Activated T-cell treated with anti-CD3 and anti-CD28 coated beads, Interleukin-2, amount 50 U/mL, for 1 hour (primary cell): Measurements from ENCODE around the gene DGKD.
"Not testable (repeated sequence)": the region's sequence is repeated elsewhere in the genome, so short reads cannot be mapped to it uniquely, and the experiment has no call there.

ENCODE experiments used
- DNase-seq: peaks from one replicate; pipeline ENCODE4 v3.0.0-alpha.2; 2020

The DGKD gene, protein sequence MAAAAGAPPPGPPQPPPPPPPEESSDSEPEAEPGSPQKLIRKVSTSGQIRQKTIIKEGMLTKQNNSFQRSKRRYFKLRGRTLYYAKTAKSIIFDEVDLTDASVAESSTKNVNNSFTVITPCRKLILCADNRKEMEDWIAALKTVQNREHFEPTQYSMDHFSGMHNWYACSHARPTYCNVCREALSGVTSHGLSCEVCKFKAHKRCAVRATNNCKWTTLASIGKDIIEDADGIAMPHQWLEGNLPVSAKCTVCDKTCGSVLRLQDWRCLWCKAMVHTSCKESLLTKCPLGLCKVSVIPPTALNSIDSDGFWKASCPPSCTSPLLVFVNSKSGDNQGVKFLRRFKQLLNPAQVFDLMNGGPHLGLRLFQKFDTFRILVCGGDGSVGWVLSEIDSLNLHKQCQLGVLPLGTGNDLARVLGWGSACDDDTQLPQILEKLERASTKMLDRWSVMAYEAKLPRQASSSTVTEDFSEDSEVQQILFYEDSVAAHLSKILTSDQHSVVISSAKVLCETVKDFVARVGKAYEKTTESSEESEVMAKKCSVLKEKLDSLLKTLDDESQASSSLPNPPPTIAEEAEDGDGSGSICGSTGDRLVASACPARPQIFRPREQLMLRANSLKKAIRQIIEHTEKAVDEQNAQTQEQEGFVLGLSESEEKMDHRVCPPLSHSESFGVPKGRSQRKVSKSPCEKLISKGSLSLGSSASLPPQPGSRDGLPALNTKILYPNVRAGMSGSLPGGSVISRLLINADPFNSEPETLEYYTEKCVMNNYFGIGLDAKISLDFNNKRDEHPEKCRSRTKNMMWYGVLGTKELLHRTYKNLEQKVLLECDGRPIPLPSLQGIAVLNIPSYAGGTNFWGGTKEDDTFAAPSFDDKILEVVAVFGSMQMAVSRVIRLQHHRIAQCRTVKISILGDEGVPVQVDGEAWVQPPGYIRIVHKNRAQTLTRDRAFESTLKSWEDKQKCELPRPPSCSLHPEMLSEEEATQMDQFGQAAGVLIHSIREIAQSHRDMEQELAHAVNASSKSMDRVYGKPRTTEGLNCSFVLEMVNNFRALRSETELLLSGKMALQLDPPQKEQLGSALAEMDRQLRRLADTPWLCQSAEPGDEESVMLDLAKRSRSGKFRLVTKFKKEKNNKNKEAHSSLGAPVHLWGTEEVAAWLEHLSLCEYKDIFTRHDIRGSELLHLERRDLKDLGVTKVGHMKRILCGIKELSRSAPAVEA

DNA sequence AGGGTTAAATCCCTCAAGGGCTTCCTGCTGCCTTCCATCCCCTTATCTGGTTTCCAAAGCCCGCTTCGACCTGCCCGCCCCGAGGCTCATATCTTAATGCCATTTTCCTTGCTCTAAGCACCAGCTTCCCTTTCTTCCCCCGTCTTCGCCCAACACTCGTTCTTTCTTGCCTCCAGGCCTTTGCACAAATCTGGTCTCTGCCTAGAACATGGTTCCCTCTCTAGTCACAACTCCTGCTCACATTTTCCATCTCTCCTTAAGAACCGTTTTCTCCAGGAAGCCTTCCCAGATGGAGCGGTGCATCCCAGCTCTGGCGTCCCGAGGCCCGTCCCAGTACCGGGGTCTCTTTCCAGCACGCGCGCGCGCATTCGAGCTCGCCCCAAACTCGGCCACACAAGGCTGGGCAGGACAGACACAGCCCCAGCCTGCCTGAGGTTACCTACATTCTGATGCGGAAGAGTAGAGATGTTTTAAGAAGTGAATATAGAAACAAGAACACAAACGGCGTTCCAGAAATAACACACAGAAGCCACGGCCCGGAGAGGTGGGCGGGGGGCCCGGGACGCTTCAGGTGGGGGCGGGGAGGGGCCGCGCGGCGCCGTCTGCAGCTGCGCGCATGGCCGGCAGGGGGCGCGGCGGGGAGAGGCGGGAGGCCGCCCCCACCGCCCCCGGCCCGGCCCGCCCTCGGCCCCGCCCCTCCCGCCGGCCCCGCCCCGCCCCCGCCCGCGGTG lies at the start of gene DGKD:
TSS of gene DGKD (plus strand) at position 726 of the 731 bp plus-strand sequence. CDS start 25 bp downstream, outside the sequence.
- peak; percentile 82 for DNase-seq

DNA sequence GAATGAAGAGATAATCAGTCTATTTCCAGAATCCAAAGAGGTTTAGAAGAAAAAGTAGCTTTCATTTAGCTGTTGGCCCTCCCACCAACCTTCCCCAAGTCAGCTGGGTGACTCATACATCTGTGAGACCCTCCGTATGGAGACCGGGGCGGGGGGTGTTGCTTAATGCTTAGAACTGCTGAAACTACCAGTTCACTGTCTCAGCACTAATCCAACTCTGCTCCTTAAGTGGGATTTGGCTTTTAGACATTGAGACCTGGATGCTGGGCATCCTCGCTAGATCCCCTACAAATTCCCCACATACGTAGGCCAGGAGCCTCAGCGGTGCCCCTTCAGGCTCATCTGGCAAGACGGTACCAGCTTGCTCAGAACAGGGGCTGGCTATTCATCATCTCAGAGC lies 46.7 kb upstream of the DGKD start, which contains the start of gene SAG:
TSS of gene SAG (plus strand) at position 252 of the 400 bp plus-strand sequence. CDS start 1,374 bp downstream, outside the sequence.
- DNase-seq: no peak

DNA sequence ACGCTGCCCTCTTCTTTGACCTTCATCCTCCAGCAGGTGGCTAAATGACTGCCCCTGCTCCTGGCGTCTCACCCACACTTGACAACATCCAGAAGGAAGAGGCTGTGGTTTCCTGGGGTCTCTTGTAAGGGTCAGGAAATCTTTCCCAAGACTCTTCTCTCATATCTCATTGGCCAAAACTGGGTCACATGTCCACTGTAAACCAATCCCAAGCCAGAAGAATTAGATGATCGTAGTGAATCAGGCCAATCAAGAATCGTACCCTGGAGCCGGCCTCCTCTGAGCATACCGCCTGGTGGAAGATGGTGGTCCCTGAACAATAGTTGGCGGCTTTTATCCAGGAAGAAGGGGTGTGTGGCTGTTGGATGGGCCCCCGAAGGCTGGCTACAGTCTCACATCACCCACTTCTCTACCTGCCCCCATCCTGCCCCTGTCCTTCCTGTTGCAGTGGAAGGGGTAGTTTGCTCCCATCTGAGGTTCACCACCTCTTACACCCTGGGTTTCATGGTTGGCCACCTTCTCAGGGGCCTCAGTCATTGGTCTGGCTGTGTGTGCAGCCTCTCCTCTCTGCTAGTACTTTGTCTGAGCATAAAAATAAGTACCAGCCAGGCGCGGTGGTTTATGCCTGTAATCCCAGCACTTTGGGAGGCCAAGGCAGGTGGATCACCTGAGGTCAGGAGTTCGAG lies 42.9 kb upstream of the DGKD start:
- no peak for DNase-seq

DNA sequence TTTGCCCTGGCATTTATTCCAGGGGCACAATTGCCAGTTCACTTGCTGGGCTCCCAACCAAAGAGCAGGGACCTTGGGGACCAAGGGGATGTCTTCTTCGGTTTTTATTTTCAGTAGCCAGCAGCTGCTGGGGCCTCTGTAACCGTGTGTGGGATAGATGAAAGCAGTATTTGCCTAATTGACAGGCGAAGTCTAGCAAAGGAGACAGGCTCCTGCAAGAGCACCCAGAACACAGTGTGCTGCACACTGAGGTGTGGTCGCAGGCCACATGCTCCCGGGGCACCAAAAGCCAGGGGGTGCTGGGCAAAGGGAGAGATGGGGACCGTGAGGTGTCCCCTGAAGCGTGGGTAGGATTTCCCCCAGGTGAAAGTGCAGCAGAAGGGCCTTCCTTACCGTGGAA lies 41.4 kb upstream of the DGKD start:
- no peak for DNase-seq

DNA sequence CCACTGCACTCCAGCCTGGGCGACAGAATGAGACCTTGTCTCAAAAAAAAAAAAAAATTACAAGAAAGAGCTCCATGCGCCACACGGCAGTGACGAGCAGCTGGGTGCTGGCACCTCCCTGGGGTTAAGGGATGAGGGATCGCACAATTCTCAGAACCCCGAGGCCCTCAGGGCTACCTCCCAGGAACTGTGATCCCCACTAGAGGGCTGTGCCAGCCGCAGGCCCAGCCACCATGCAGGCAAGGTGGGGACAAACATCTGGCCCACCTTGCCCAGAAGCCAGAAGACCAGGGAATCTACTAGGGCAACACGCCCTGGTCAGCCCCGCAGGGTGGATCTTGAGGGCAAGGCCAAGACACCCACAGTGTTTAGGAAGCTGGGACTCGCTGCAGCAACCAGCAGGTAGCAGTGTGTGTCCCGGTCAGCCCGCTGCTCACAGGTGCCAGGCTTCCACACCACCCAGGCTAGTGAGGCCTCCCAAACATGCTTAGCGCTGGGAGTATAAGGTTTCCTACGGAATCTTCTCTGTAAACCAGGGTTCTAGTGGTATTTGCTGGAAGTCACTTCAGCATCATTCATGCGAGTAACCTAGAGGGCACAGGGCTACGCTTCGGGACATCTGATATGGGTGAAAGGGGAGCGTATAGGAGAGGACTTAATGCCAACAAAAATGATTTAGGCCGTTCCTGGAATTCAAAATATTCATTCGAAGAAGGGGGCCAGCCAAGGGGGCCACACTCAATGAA lies 39.9 kb upstream of the DGKD start:
- no peak for DNase-seq

DNA sequence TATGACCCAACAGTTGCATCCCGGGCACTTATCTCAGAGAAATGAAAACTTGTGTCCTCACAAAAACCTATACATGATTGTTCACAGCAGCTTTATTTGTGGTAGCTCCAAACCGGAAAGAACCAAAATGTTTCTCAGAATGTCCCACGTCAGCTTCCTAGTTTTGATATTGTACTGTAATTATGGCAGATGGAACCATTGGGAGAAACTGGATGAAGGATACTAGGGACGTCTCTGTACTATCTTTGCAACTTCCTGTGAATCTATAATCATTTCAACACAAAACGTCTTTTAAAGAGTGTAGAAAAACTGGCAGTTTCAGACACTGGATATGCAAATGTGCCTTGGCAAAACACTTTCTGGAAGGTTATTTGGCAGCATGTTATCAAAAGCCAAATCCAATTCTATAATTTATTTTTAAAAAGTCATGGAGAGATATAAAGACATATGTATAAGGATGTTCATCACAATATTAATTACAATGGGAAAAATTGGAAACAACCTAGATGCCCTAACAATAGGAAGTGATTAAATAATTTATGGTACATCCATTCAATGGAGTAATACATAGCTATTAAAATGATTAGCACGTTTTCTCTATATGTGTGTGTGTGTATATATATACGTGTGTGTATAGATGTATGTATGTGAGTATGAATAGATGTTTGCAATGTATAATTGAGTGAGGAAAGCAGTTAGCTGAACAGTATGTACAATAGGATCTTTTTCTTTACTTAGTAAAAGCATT lies 36.9 kb upstream of the DGKD start:
- DNase-seq: no peak

DNA sequence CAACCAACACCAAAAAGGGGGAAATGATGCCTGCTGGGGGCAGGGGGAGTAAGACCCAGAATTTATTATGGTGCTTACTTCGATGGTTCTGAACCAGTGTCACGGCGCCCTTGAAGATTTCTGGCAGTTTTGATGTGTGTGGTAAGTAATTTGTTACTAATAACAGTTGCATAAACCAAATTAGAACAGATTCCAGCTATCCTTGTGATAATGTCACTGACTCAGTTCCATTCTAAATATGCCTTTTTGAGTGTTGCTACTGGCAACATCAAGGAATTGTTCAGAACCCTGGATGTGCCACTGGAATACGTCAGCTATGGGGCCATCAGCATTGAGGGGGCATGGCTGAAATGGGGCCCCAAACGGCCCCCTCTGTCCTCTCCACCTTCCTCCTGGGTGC lies 35.0 kb upstream of the DGKD start:
- DNase-seq: no peak

DNA sequence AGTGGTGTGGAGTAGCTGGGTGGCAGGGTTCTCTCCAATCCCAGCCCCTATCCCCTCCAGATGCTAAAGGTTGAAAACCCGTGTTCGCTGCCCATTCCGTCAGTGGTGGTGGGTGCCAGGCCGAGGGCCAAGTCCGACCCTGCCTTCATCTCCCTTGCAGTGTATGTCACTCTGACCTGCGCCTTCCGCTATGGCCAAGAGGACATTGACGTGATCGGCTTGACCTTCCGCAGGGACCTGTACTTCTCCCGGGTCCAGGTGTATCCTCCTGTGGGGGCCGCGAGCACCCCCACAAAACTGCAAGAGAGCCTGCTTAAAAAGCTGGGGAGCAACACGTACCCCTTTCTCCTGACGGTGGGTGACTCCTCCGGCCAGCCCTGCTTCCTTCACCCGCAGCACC lies 33.8 kb upstream of the DGKD start:
- DNase-seq: no peak

DNA sequence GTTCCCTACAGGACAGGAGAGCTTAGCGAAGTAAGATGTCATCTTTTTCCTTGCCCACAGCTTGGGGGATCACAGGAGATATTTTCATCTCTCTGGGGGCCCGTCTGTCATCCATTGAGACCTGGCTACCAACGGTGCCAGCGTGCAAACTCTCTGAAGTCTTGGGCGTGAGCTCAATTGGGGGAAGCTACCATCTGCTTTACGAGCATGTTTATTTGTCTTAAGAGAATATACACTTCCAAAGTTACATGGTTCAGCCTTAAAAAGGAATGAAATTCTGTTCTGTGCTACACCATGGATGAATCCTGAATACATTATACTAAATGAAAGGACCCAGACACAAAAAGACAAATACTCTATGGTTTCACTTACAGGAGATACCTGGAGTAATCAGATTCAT lies 33.1 kb upstream of the DGKD start:
- no peak for DNase-seq

DNA sequence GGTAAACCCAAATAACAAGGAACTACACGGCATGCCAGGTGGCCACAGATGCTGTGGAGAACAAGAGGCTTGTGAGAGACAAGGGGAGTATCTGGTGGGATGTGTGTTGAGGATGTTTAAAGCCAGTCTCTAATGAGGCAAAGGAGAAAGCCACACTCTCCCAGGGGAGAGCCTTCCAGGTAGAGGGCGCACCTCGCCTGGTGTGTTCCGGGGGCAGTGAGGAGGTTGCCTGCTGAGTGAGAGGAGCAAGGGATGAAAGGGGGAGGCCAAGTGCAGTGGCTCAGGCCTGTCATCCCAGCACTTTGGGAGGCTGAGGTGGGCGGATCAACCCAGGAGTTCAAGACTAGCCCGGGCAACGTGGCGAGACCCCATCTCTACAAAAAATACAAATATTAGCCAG lies 30.4 kb upstream of the DGKD start:
- no peak for DNase-seq

DNA sequence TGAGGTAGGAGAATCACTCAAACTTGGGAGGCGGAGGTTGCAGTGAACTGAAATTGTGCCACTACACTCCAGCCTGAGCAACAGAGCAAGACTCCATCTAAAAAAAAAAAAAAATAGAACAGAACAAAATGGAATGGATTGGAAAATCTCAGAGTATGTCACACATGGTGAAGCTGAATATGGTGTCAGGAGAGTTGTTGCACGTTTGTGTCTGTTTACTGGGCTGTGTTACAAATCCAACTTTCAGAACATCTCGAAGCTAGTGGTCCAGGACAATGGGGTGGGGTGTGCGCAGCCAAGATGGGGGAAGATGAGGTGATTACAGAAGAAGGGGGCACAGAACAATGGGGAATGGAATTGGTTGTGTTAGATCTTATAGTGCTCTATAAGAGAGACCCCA lies 29.0 kb upstream of the DGKD start:
- no peak for DNase-seq

DNA sequence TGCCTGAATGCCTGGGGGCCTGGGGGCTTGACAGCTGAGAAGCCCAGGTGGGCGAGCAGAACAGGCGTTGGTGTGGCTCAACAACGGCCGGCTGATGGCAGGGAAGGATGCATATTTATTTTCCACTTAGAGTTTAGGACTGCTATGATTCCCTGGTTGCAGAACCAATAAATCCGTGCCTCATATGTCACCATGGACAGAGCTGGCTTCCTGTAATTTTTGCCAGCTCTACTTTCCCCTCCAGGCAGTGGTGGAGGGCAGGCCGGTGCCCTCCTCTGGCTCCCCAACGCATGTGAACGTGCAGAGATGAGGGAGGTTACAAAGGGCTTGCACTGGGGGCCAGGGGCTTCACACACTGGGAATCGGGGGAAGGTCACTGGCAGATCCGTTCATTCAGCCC lies 28.5 kb upstream of the DGKD start:
- no peak for DNase-seq

DNA sequence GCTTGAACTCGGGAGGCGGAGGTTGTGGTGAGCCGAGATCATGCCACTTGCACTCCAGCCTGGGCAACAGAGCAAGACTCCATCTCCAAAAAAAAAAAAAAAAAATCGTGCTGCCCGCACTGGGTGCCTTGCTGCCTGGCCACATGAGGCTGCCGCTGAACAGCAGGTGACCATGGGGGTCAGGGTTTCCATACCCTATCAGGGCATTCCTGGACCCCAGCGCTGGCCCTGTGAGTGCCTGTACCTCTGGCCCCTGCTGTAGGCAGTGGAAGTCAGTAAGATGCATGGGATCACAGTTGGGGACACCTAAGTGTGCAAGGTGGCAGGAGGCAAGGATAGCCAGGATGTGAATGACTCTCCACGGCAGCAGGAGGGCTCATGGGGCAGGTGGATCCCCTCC lies 27.8 kb upstream of the DGKD start:
- no peak for DNase-seq

DNA sequence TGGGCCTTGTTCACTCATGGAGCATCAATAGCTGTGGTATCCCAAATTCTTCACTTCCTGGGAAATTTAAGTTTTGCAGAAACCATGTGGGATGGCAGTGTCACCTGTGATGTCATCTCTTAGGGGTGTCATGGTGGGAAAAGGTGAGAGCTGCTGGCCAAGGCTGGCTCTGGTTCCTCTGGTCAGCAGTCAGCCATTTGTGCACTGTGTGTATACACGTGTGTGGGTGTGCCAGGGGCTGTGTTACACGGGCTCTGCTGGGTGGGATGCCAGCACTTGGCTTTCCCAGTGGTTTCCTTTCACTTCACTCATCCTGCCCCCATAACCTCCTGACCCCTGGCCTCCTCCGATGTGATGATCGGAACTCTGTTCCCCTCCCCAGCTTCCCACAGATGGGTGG lies 25.4 kb upstream of the DGKD start:
- no peak for DNase-seq

DNA sequence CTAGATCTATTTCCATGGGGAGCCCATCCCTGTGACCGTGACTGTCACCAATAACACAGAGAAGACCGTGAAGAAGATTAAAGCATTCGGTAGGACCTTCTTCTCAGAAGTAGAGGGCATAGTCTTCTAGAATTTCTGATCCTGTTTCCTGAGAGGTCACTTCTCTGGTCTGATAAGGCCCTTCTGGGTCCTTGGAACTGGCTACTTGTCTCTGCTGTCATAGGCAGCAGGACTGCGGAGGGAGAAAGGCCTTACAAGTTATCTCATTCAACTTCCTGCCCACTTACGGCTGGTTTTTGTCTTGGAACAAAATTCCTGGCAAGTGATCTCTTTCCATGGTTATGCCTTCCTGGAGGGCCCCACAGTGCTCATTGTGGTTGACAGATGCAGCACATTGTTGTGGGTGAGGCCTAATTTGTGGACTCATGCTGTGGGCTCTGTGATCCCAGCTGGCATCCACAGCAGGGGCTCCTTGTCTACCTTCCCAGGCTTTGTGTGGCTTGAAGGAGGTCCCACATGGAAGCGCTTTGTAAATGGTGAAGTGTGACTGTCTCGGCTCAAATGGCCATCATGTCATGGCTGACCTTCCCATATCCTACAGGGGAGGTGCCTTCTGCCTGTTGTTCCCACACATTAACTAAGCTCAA lies 24.7 kb upstream of the DGKD start:
- DNase-seq: no peak

DNA sequence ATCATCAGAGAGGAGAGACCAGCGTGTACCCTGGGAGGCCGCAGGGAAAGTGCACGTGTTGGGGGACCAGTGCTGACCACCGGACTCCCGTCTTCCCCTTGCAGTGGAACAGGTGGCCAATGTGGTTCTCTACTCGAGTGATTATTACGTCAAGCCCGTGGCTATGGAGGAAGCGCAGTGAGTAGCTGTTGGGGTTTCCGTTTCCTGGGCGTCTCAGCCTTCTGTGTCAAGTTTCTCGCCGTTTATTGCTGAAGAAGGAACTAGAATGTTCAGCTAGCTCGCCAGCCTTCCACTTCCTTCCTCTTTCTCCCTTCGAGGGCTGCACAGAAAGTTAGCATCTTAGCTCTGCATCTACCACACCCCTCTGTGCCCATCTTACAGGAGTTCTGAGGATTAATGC lies 22.8 kb upstream of the DGKD start:
- DNase-seq: peak; percentile 71

DNA sequence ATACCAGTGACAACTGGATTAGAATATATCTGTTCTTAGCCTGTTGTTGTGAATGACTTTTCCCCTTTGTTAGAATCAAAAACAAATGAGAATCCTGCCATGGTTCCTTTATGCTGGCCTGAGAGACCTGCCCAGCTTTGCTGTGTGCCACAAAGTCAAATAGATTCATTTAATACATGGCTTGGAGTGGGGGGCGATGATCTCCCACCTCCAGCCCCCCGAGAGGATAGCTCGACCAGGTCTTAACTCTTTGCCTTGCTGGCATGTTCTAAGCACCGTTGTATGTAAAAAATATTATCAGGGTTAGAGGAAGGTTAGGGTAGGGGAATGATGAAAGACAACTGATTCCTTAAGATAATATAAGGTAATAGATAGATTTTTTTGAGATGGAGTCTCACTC lies 22.2 kb upstream of the DGKD start:
- no peak for DNase-seq

DNA sequence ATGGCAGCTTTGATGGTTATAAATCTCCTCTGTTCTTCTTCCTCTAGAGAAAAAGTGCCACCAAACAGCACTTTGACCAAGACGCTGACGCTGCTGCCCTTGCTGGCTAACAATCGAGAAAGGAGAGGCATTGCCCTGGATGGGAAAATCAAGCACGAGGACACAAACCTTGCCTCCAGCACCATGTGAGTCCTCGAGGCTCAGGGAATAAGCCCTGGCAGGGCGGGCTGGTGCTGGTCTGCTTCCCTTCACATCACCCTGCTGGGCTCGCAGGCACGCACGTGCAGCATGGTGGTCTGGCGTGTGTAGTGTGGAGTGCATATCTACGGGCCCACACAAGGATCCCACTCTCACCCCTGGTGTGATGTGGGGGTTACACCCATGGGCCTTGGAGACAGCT lies 19.4 kb upstream of the DGKD start:
- no peak for DNase-seq

DNA sequence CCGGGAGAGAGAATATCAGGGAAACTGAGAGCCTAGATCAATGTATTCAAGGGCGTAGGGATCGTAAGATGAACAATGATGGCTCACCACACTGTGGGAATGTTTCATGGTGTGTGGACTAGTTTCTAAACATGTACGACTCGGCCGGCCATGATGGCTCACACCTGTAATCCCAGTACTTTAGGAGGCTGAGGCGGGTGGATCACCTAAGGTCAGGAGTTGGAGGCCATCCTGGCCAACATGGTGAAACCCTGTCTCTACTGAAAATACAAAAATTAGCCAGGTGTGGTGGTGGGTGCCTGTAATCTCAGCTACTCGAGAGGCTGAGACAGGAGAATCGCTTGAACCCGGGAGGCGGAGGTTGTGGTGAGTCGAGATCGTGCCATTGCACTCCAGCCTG lies 18.2 kb upstream of the DGKD start:
- not testable (repeated sequence) for DNase-seq

DNA sequence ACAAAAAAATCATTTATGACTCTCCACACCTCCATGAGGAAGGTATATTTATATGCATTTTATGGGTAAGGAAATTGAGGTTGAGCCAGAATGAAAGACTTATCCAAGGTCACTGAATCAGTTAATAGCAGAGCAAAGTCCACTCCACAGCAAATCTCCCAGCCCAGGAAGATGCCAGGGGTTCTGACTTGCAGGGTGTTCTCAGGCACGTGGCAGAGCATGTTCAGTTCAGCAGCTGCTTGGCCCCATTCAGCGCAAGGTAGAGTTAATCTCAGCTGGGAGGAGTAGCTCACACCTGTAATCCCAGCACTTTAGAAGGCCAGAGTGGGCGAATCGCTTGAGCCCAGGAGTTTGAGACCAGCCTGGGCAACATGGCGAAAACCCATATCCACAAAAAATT lies 17.8 kb upstream of the DGKD start:
- DNase-seq: no peak
